Neural cell (in vitro differentiated cells): ENCODE data around the gene FCN2. TPM values are rescaled to one million over a fixed set of nuclear protein-coding genes. Genes with fewer than 3 reads are reported as not detected.

Source experiments
- H2AFZ ChIP-seq: fragments of 200-600, 300-800 bp; sonication (generic), shearing (Covaris generic); 2 replicates; pipeline ENCODE4 v1.6.0; 2014; ENCODE audit warnings: low read depth, mild to moderate bottlenecking, antibody characterized with exemption, low read length, moderate library complexity
- H3F3A ChIP-seq: fragments of 200-600 bp; shearing (Covaris generic); 2 replicates; pipeline ENCODE4 v1.6.1; 2016; ENCODE audit warnings: mild to moderate bottlenecking, moderate library complexity, mixed read lengths, antibody characterized with exemption, low read length; ENCODE audit not compliant: insufficient read depth, poor library complexity, severe bottlenecking
- H3K27ac ChIP-seq: fragments of 200-600, 300-800 bp; sonication (generic), shearing (Covaris generic); 2 replicates; pipeline ENCODE4 v1.5.1; 2014; ENCODE audit warnings: mild to moderate bottlenecking, low read length, moderate library complexity
- H3K27me3 ChIP-seq: fragments of 300-800, 200-600 bp; sonication (generic), shearing (Covaris generic); 2 replicates; pipeline ENCODE4 v1.6.0; 2014; ENCODE audit warnings: mild to moderate bottlenecking, low read depth, low read length, moderate library complexity; ENCODE audit not compliant: insufficient read depth
- H3K36me3 ChIP-seq: fragments of 300-800, 200-600 bp; sonication (generic), shearing (Covaris generic); 2 replicates; pipeline ENCODE4 v1.5.1; 2014; ENCODE audit warnings: mild to moderate bottlenecking, antibody characterized with exemption, low read length, moderate library complexity; ENCODE audit not compliant: insufficient read depth
- H3K4me2 ChIP-seq: fragments of 300-800, 200-600 bp; sonication (generic), shearing (Covaris generic); 2 replicates; pipeline ENCODE4 v1.6.0; 2014; ENCODE audit warnings: mild to moderate bottlenecking, low read length
- H3K4me3 ChIP-seq: fragments of 300-800, 200-600 bp; sonication (generic), shearing (Covaris generic); 2 replicates; pipeline ENCODE4 v1.5.1; 2014; ENCODE audit warnings: mild to moderate bottlenecking, low read length, moderate library complexity
- H3K79me2 ChIP-seq: fragments of 200-600 bp; shearing (Covaris generic); replicated peaks from 2 replicates; pipeline ENCODE4 v1.6.0; 2014; ENCODE audit warnings: mild to moderate bottlenecking, low read length, moderate library complexity; ENCODE audit not compliant: insufficient read depth
- H3K9ac ChIP-seq: fragments of 300-800, 200-600 bp; sonication (generic), shearing (Covaris generic); 2 replicates; pipeline ENCODE4 v1.6.1; 2016; ENCODE audit warnings: mild to moderate bottlenecking, low read length, mixed read lengths
- H3K9me2 ChIP-seq: fragments of 200-600 bp; shearing (Covaris generic); 2 replicates; pipeline ENCODE4 v1.6.1; 2016; ENCODE audit warnings: mild to moderate bottlenecking, low read length, mixed read lengths; ENCODE audit not compliant: insufficient read depth
- H3K9me3 ChIP-seq: fragments of 200-600, 300-800 bp; sonication (generic), shearing (Covaris generic); 2 replicates; pipeline ENCODE4 v1.6.1; 2016; ENCODE audit warnings: mild to moderate bottlenecking, mixed run types, low read length, moderate library complexity, mixed read lengths
- H4K20me1 ChIP-seq: fragments of 200-600 bp; shearing (Covaris generic); 2 replicates; pipeline ENCODE4 v1.6.1; 2016; ENCODE audit warnings: mild to moderate bottlenecking, mixed run types; ENCODE audit not compliant: insufficient read depth
- CTCF ChIP-seq: fragments of 450-650 bp; IDR thresholded peaks from 2 replicates; pipeline ENCODE4 v1.5.1; 2014; ENCODE audit warnings: antibody characterized with exemption, mild to moderate bottlenecking, moderate library complexity; ENCODE audit not compliant: poor library complexity, severe bottlenecking
- EP300 ChIP-seq: fragments of 450-650 bp; conservative IDR thresholded peaks from 2 replicates; pipeline ENCODE4 v1.6.1; 2014; ENCODE audit warnings: antibody characterized with exemption, mild to moderate bottlenecking, moderate library complexity; ENCODE audit not compliant: poor library complexity, severe bottlenecking
- EZH2 ChIP-seq: fragments of 200-600, 300-800 bp; shearing (Covaris generic), sonication (generic); IDR thresholded peaks from 2 replicates; pipeline ENCODE4 v1.6.1; 2014; ENCODE audit warnings: antibody characterized with exemption, low read length, borderline replicate concordance, mild to moderate bottlenecking; ENCODE audit not compliant: insufficient read depth, poor library complexity, severe bottlenecking
- MXI1 ChIP-seq: fragments of 450-650 bp; conservative IDR thresholded peaks from 2 replicates; pipeline ENCODE4 v1.6.1; 2014; ENCODE audit warnings: antibody characterized with exemption, mild to moderate bottlenecking; ENCODE audit not compliant: poor library complexity, severe bottlenecking
- POLR2AphosphoS5 ChIP-seq: IDR thresholded peaks from 2 replicates; pipeline ENCODE4 v1.6.1; 2012
- RAD21 ChIP-seq: fragments of 450-650 bp; conservative IDR thresholded peaks from 2 replicates; pipeline ENCODE4 v1.6.1; 2014; ENCODE audit warnings: antibody characterized with exemption, mild to moderate bottlenecking, moderate library complexity
- TAF1 ChIP-seq: IDR thresholded peaks from 2 replicates; pipeline ENCODE4 v1.6.1; 2012; ENCODE audit warnings: low read depth
- polyA plus RNA-seq: library from polyadenylated mRNA; depleted of rRNA; stranded (reverse); fragments of >200 nt; gene quantifications from 2 replicates; pipeline ENCODE4 v1.2.3, GENCODE V29; 2014
- TF ChIP-seq, protein P1 (sequence below): IDR thresholded peaks from 2 replicates; pipeline ENCODE4 v1.6.1; 2012; ENCODE audit warnings: borderline replicate concordance

Gene FCN2
- polyA plus RNA-seq, 1 donor from 2014 or later = not detected

GRCh38 chr9:134890155-134890495, 9.5 kb downstream of the FCN2 start:
- H3K4me3 ChIP-seq = no peak overlapping the region

GRCh38 chr9:134891053-134891452, 10.4 kb downstream of the FCN2 start:
- TF ChIP-seq RAD21 = no peak
- no peak for TF ChIP-seq POLR2AphosphoS5
- TF ChIP-seq TAF1 = no peak
- TF ChIP-seq CTCF = no peak
- H4K20me1 ChIP-seq = no peaks in the 10 kb centered on the region
- no peak overlapping the region for H3K9ac ChIP-seq
- no peak overlapping the region for H2AFZ ChIP-seq
- no peaks in the 10 kb centered on the region for H3F3A ChIP-seq
- no peaks in the 10 kb centered on the region for H3K9me3 ChIP-seq
- H3K36me3 ChIP-seq = no peaks in the 10 kb centered on the region
- no peak overlapping the region for H3K4me3 ChIP-seq
- H3K27me3 ChIP-seq = no peaks in the 10 kb centered on the region
- no peaks in the 10 kb centered on the region for H3K79me2 ChIP-seq
- no peak overlapping the region for H3K27ac ChIP-seq
- no peaks in the 10 kb centered on the region for H3K9me2 ChIP-seq
- no peak overlapping the region for H3K4me2 ChIP-seq

More at GRCh38 chr9:134890155-134890495, 9.5 kb downstream of the FCN2 start:
- no peaks in the 10 kb centered on the region for H3K36me3 ChIP-seq
- TF ChIP-seq, protein P1, sequence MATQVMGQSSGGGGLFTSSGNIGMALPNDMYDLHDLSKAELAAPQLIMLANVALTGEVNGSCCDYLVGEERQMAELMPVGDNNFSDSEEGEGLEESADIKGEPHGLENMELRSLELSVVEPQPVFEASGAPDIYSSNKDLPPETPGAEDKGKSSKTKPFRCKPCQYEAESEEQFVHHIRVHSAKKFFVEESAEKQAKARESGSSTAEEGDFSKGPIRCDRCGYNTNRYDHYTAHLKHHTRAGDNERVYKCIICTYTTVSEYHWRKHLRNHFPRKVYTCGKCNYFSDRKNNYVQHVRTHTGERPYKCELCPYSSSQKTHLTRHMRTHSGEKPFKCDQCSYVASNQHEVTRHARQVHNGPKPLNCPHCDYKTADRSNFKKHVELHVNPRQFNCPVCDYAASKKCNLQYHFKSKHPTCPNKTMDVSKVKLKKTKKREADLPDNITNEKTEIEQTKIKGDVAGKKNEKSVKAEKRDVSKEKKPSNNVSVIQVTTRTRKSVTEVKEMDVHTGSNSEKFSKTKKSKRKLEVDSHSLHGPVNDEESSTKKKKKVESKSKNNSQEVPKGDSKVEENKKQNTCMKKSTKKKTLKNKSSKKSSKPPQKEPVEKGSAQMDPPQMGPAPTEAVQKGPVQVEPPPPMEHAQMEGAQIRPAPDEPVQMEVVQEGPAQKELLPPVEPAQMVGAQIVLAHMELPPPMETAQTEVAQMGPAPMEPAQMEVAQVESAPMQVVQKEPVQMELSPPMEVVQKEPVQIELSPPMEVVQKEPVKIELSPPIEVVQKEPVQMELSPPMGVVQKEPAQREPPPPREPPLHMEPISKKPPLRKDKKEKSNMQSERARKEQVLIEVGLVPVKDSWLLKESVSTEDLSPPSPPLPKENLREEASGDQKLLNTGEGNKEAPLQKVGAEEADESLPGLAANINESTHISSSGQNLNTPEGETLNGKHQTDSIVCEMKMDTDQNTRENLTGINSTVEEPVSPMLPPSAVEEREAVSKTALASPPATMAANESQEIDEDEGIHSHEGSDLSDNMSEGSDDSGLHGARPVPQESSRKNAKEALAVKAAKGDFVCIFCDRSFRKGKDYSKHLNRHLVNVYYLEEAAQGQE = no peak
- TF ChIP-seq MXI1 = no peak
- no peak overlapping the region for H3K9ac ChIP-seq
- H3K4me2 ChIP-seq = no peak overlapping the region
- H3K27me3 ChIP-seq = no peaks in the 10 kb centered on the region
- H3K27ac ChIP-seq = no peak overlapping the region
- no peaks in the 10 kb centered on the region for H3K9me3 ChIP-seq
- no peaks in the 10 kb centered on the region for H3K79me2 ChIP-seq
- no peak overlapping the region for H2AFZ ChIP-seq
- no peaks in the 10 kb centered on the region for H3F3A ChIP-seq
- no peaks in the 10 kb centered on the region for H3K9me2 ChIP-seq
- H4K20me1 ChIP-seq = no peaks in the 10 kb centered on the region

DNA sequence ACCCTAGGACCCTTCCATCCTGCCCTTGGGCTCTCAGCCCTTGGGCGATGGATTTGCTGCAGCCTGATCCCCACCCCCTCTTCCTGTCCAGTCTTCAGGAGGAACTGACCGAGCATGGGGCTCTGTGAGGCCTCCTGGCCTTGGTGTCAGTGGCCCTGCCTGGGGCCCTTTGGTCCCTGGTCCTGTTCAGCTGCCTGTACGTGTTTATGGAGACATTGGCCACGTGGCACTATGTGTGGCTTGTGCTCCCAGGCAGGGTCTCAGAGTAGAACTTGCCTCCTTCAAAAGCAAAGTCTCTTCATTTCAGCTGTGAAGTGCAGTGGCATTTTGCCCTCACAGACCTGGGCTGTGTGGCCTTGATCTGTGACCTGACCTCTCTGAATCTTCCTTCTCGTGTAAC, 11.1 kb downstream of the FCN2 start:
- no peak for TF ChIP-seq POLR2AphosphoS5
- TF ChIP-seq, protein P1 = no peak
- TF ChIP-seq CTCF = no peak
- TF ChIP-seq EZH2 = no peak
- TF ChIP-seq EP300 = no peak
- TF ChIP-seq RAD21 = no peak
- Histone ChIP-seq H3F3A (no peaks in the 10 kb centered on the region), H3K27ac (no peak overlapping the region), H3K9me3 (no peaks in the 10 kb centered on the region), H3K9me2 (no peaks in the 10 kb centered on the region), H3K9ac (no peak overlapping the region), H2AFZ (no peak overlapping the region), H3K36me3 (no peaks in the 10 kb centered on the region), H4K20me1 (no peaks in the 10 kb centered on the region), H3K79me2 (no peaks in the 10 kb centered on the region), H3K4me2 (no peak overlapping the region), H3K4me3 (no peak overlapping the region), H3K27me3 (no peaks in the 10 kb centered on the region)
